GM18867 (cell line): ENCODE measurements around the gene CHST11.
"Not testable (repeated sequence)": the region's sequence is repeated elsewhere in the genome, so short reads cannot be mapped to it uniquely, and the experiment has no call there.

Source experiments
- ATAC-seq: cut with Tn5 transposase; IDR thresholded peaks from one replicate; pipeline ENCODE4 v1.9.1; 2021; ENCODE audit warnings: mild to moderate bottlenecking, moderate library complexity; ENCODE audit not compliant: unreplicated experiment

The CHST11 gene

GRCh38 chr12:104785886-104786285 lies 329.1 kb downstream of the CHST11 start:
- ATAC-seq, result no peak

GRCh38 chr12:104786352-104786751 lies 329.6 kb downstream of the CHST11 start:
- no peak for ATAC-seq

GRCh38 chr12:104788840-104789271 lies 332.1 kb downstream of the CHST11 start:
- ATAC-seq, result no peak

- ATAC-seq, result no peak
Measured at GRCh38 chr12:104790296-104791125, 333.8 kb downstream of the CHST11 start.

GRCh38 chr12:104792570-104792969 lies 335.8 kb downstream of the CHST11 start:
- ATAC-seq, result no peak

GRCh38 chr12:104793285-104793684 lies 336.5 kb downstream of the CHST11 start:
- no peak for ATAC-seq

- ATAC-seq, result no peak
Measured at GRCh38 chr12:104793968-104794367, 337.2 kb downstream of the CHST11 start.

- no peak for ATAC-seq
Measured at GRCh38 chr12:104796475-104796862, 339.7 kb downstream of the CHST11 start.

GRCh38 chr12:104799458-104799857 lies 342.7 kb downstream of the CHST11 start:
- ATAC-seq, result no peak

- no peak for ATAC-seq
Measured at GRCh38 chr12:104801005-104801404, 344.3 kb downstream of the CHST11 start.

GRCh38 chr12:104801427-104801826 lies 344.7 kb downstream of the CHST11 start:
- no peak for ATAC-seq

GRCh38 chr12:104802208-104802607 lies 345.5 kb downstream of the CHST11 start:
- no peak for ATAC-seq

- no peak for ATAC-seq
Measured at GRCh38 chr12:104805186-104805585, 348.4 kb downstream of the CHST11 start.

GRCh38 chr12:104806194-104806593 lies 349.4 kb downstream of the CHST11 start:
- not testable (repeated sequence) for ATAC-seq

- no peak for ATAC-seq
Measured at GRCh38 chr12:104809251-104809650, 352.5 kb downstream of the CHST11 start.

- ATAC-seq, result no peak
Measured at GRCh38 chr12:104809706-104810385, 353.1 kb downstream of the CHST11 start.
